Fibroblast of lung (primary cell): ENCODE measurements around the gene KIAA0753. TPM values are rescaled to one million over a fixed set of nuclear protein-coding genes. Genes with fewer than 3 reads are reported as not detected.
A peak's percentile ranks its signal among the peaks of the same experiment; 100 is the strongest.

ENCODE experiments used
- DNase-seq, 2 donors: peaks; one replicate each; pipeline versions ENCODE4 v3.0.0 to v3.0.0-alpha.2; 2010; ENCODE audit warnings: low read depth in 2 of 2
- H2AFZ ChIP-seq: 2 replicates; pipeline ENCODE4 v1.5.1; 2012; ENCODE audit warnings: low read length, control low read depth, inconsistent platforms
- H3K27ac ChIP-seq: 2 replicates; pipeline ENCODE4 v1.5.1; 2011; ENCODE audit warnings: low read length, control low read depth; ENCODE audit not compliant: insufficient read depth
- H3K27me3 ChIP-seq: 2 replicates; pipeline ENCODE4 v1.5.1; 2011; ENCODE audit warnings: mild to moderate bottlenecking, low read length; ENCODE audit not compliant: control insufficient read depth, insufficient read depth
- H3K36me3 ChIP-seq: 2 replicates; pipeline ENCODE4 v1.5.1; 2011; ENCODE audit warnings: low read length; ENCODE audit not compliant: control insufficient read depth, insufficient read depth
- H3K4me1 ChIP-seq: 2 replicates; pipeline ENCODE4 v1.5.1; 2011; ENCODE audit warnings: low read length; ENCODE audit not compliant: control insufficient read depth, insufficient read depth; ENCODE audit errors: extremely low read depth
- H3K4me2 ChIP-seq: 2 replicates; pipeline ENCODE4 v1.5.1; 2011; ENCODE audit warnings: low read length, control low read depth; ENCODE audit not compliant: insufficient read depth; ENCODE audit errors: extremely low read depth
- H3K4me3 ChIP-seq, 4 experiments: fragments of 200-600 bp in 1 of 4; sonication (generic) in 1 of 4; replicated peaks in 1 of 4; 2 replicates each; pipeline ENCODE4 v1.5.1; 2011 to 2016; ENCODE audit warnings: low read length in 4 of 4, low read depth in 3 of 4, mild to moderate bottlenecking in 3 of 4, control low read depth in 2 of 4, inconsistent platforms in 1 of 4, mixed read lengths in 1 of 4; ENCODE audit not compliant: insufficient read depth in 1 of 4; ENCODE audit errors: control extremely low read depth in 1 of 4
- H3K79me2 ChIP-seq: 2 replicates; pipeline ENCODE4 v1.5.1; 2012; ENCODE audit warnings: mild to moderate bottlenecking, low read length, inconsistent platforms; ENCODE audit not compliant: control insufficient read depth, insufficient read depth
- H3K9ac ChIP-seq: 2 replicates; pipeline ENCODE4 v1.5.1; 2011; ENCODE audit warnings: mild to moderate bottlenecking, low read length, control low read depth; ENCODE audit not compliant: insufficient read depth
- H3K9me3 ChIP-seq: 2 replicates; pipeline ENCODE4 v1.5.1; 2012; ENCODE audit warnings: low read depth, low read length; ENCODE audit not compliant: control insufficient read depth, insufficient read depth
- H4K20me1 ChIP-seq: 2 replicates; pipeline ENCODE4 v1.5.1; 2011; ENCODE audit warnings: low read length; ENCODE audit not compliant: control insufficient read depth, insufficient read depth; ENCODE audit errors: extremely low read depth
- EZH2 ChIP-seq: IDR thresholded peaks from 2 replicates; pipeline ENCODE4 v1.5.1; 2012; ENCODE audit warnings: low read length, control low read depth, mild to moderate bottlenecking; ENCODE audit errors: missing control alignments
- polyA plus RNA-seq, 2 donors: library from polyadenylated mRNA; depleted of rRNA in 1 of 2; stranded (reverse) in 1 of 2; unstranded in 1 of 2; fragments of >200 nt; gene quantifications; 2 replicates each; pipeline ENCODE4 v1.2.1, GENCODE V29; 2011 to 2012; ENCODE audit warnings: missing spikeins in 1 of 2
- total RNA-seq: library from RNA; depleted of rRNA; stranded (reverse); fragments of >200 nt; gene quantifications from 2 replicates; pipeline ENCODE4 v1.2.1, GENCODE V29; 2014
- TF ChIP-seq, protein P1 (sequence below), 2 donors: IDR thresholded peaks in 1 of 2; conservative IDR thresholded peaks in 1 of 2; 1 replicate in 1 of 2; 2 replicates in 1 of 2; pipeline ENCODE4 v1.5.1; 2011 to 2012; ENCODE audit warnings: low read length in 2 of 2, control low read depth in 1 of 2, inconsistent platforms in 1 of 2, low read depth in 1 of 2, mild to moderate bottlenecking in 1 of 2

Gene KIAA0753
- total and polyA plus RNA-seq, 2 donors (not counting 1 experiment from before 2014, with no cell fraction given): 5.8 to 12.9 TPM

DNA sequence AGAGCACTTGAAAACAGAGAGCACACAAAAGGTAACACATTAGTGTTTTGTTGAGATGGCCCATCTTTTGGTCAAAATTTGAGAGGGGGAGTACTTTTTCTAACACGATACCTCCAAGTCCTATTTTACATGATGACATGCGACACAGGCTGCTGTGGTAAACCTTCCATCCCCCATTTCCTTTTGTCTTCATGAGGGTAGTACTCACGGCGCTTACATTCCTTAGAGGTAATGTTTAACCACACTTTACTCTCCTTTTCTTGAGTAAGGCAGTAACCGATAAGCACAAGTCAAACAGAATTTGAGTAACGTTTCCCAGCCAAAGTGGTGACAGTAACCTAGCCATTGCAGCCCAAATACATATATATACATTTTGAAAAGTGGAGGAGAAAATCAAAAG is 48.3 kb downstream of the KIAA0753 start:
- H3K9ac ChIP-seq: no peak overlapping the region
- DNase-seq: peak in 1 of 2 donors; percentile 71
- no peaks in the 10 kb centered on the region for H3K27me3 ChIP-seq
- H3K36me3 ChIP-seq: peaks cover 4% of the 10 kb centered on the region
- H2AFZ ChIP-seq: no peak overlapping the region
- no peaks in the 10 kb centered on the region for H4K20me1 ChIP-seq
- no peak overlapping the region for H3K4me3 ChIP-seq
- H3K4me1 ChIP-seq: peaks cover 10% of the 10 kb centered on the region
- no peaks in the 10 kb centered on the region for H3K79me2 ChIP-seq
- H3K4me2 ChIP-seq: no peak overlapping the region
- TF ChIP-seq EZH2: no peak
- TF ChIP-seq, protein P1, sequence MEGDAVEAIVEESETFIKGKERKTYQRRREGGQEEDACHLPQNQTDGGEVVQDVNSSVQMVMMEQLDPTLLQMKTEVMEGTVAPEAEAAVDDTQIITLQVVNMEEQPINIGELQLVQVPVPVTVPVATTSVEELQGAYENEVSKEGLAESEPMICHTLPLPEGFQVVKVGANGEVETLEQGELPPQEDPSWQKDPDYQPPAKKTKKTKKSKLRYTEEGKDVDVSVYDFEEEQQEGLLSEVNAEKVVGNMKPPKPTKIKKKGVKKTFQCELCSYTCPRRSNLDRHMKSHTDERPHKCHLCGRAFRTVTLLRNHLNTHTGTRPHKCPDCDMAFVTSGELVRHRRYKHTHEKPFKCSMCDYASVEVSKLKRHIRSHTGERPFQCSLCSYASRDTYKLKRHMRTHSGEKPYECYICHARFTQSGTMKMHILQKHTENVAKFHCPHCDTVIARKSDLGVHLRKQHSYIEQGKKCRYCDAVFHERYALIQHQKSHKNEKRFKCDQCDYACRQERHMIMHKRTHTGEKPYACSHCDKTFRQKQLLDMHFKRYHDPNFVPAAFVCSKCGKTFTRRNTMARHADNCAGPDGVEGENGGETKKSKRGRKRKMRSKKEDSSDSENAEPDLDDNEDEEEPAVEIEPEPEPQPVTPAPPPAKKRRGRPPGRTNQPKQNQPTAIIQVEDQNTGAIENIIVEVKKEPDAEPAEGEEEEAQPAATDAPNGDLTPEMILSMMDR (conservative IDR thresholded peaks at IDR 0.05 in 1 of 2, IDR thresholded peaks at IDR 0.05 in 1 of 2; ENCODE audit: low read depth in 1 of 2, low read length in 2 of 2): no peak
- H3K9me3 ChIP-seq: no peaks in the 10 kb centered on the region
- H3K27ac ChIP-seq: peak overlapping the region; percentile 32

DNA sequence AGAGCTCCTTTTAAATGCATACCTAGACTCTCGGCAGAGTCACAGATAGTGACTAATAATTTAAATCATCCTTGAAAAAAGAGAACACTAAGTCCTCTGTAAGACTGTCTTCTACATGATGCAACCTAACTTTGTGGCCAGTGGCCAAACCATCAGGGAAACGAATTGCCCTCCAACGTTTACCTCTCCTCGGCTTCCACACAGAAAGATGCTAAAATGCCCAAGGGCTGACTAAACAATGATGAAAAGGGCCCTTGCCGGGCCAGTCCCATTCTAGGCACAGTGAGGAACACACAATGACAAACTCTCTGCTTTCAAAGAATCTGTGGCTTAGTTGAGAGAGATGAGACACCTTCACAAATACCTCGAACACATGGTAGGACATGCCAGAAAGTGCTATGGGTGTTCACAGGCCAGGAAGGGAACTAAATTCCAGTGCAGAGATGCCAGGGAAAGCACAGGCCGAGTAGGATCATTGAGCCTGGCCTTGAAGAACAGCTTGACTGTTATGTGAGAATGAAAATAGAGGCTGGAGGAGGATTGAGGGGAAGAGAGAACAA is 48.8 kb downstream of the KIAA0753 start:
- Histone ChIP-seq H3K4me2 (no peak overlapping the region), H3K27me3 (no peaks in the 10 kb centered on the region), H4K20me1 (no peaks in the 10 kb centered on the region), H3K9me3 (no peaks in the 10 kb centered on the region), H3K36me3 (peaks cover 4% of the 10 kb centered on the region), H3K4me3 (no peak overlapping the region), H3K4me1 (peaks cover 10% of the 10 kb centered on the region), H3K9ac (no peak overlapping the region), H3K79me2 (no peaks in the 10 kb centered on the region), H2AFZ (no peak overlapping the region), H3K27ac (peak overlapping the region; percentile 32)
- TF ChIP-seq, protein P1 (conservative IDR thresholded peaks at IDR 0.05 in 1 of 2, IDR thresholded peaks at IDR 0.05 in 1 of 2; ENCODE audit: low read depth in 1 of 2, low read length in 2 of 2): no peak
- TF ChIP-seq EZH2: no peak
- DNase-seq: peak; percentile 77 to 89

DNA sequence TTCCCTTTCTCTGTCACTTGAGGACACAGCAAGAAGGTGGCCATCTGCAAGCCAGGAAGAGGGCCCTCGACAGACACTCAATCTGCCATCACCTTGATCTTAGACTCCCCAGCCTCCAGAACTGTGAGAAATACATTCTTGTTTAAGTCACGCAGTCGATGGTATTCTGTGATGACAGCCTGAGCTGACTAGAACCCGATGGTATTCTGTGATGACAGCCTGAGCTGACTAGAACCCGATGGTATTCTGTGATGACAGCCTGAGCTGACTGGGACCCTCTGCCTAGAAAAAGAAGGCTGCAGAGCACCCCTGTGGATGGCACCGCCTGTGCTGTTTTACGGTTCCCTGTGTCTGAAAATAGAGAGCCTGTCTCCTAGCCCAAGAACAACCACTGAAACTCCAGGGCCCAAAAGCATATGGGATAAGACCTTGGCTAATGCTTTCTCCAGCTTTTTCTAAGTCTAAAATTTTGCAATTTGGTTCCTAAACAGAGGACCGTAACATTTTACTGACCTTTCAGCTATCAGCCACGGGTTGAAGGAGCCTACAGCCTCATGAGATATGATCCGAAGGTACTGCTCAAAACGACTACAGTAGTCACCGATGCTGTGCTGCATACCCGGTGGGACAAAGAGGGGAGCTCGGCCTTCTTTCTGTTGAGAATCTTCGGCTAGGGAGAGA is 51.1 kb downstream of the KIAA0753 start:
- no peak for DNase-seq
- H3K27ac ChIP-seq: peak overlapping the region; percentile 46
- no peak overlapping the region for H2AFZ ChIP-seq

More for the DNA sequence above, 51.1 kb downstream of the KIAA0753 start:
- no peak overlapping the region for H3K4me3 ChIP-seq
- no peaks in the 10 kb centered on the region for H3K27me3 ChIP-seq
- no peaks in the 10 kb centered on the region for H4K20me1 ChIP-seq
- no peaks in the 10 kb centered on the region for H3K9me3 ChIP-seq
- H3K36me3 ChIP-seq: peaks cover 4% of the 10 kb centered on the region
- H3K4me2 ChIP-seq: no peak overlapping the region
- peaks cover 10% of the 10 kb centered on the region for H3K4me1 ChIP-seq
- H3K9ac ChIP-seq: no peak overlapping the region
- H3K79me2 ChIP-seq: no peaks in the 10 kb centered on the region
- TF ChIP-seq EZH2: no peak
- TF ChIP-seq, protein P1 (conservative IDR thresholded peaks at IDR 0.05 in 1 of 2, IDR thresholded peaks at IDR 0.05 in 1 of 2; ENCODE audit: low read depth in 1 of 2, low read length in 2 of 2): no peak
